ENCODE measurements around the gene IL1RN. TPM values are rescaled to one million over a fixed set of nuclear protein-coding genes. Genes with fewer than 3 reads are reported as not detected.

IL1RN gene
- total RNA-seq, 1 donor from 2014 or later, result not detected

DNA sequence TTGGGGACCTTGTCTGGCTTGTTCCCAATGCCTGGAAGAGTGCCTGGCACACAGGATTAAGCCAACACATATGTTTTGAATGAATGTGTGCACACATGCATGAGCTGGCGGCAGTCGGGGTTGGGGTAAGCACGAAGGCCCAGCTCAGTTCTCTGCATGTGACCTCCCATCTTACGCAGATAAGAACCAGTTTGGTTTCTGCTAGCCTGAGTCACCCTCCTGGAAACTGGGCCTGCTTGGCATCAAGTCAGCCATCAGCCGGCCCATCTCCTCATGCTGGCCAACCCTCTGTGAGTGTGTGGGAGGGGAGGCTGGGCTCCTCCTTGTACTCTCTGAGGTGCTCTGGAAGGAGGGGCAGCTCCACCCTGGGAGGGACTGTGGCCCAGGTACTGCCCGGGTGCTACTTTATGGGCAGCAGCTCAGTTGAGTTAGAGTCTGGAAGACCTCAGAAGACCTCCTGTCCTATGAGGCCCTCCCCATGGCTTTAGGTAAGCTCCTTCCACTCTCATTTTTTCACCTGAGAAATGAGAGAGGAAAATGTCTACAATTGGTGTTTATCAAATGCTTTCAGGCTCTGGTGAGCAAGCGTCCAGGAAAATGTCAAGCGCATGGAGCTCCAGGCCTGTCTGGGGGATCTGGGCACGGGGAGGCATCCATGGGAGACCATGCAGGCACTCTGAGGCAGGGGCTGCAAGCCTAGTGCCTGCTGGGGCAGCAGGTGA, 9.7 kb upstream of the IL1RN start:
- DNase-seq (ENCODE audit: low read depth), result peak; percentile 94
- Histone ChIP-seq H3K9ac (ENCODE audit: low read length) (no peak overlapping the region), H3K4me2 (ENCODE audit: low read length) (no peak overlapping the region), H3K9me3 (ENCODE audit: insufficient read depth, low read depth, low read length) (no peaks in the 10 kb centered on the region), H3K4me1 (ENCODE audit: insufficient read depth, low read length) (peaks cover 5% of the 10 kb centered on the region), H2AFZ (ENCODE audit: low read depth, low read length) (no peak overlapping the region), H3K27me3 (ENCODE audit: insufficient read depth, low read length) (peaks cover 15% of the 10 kb centered on the region), H3K27ac (ENCODE audit: low read depth, low read length) (no peak overlapping the region), H4K20me1 (ENCODE audit: insufficient read depth, low read length) (no peaks in the 10 kb centered on the region), H3K36me3 (ENCODE audit: insufficient read depth, low read length) (no peaks in the 10 kb centered on the region), H3K79me2 (ENCODE audit: insufficient read depth, low read length) (no peaks in the 10 kb centered on the region), H3K4me3 (ENCODE audit: insufficient read depth, low read depth, low read length) (no peak overlapping the region)
- Mint-ChIP-seq H3K36me3 (ENCODE audit: low read depth, unreplicated experiment) (no peaks in the 10 kb centered on the region), H3K9me3 (ENCODE audit: unreplicated experiment) (no peaks in the 10 kb centered on the region), H3K4me1 (ENCODE audit: low read depth, unreplicated experiment) (no peaks in the 10 kb centered on the region), H3K4me3 (ENCODE audit: unreplicated experiment) (no peak overlapping the region), H3K27ac (ENCODE audit: unreplicated experiment) (no peak overlapping the region), H3K27me3 (ENCODE audit: low read depth, unreplicated experiment) (peaks cover 26% of the 10 kb centered on the region)
- no peak for FAIRE-seq
- TF ChIP-seq, protein P1, sequence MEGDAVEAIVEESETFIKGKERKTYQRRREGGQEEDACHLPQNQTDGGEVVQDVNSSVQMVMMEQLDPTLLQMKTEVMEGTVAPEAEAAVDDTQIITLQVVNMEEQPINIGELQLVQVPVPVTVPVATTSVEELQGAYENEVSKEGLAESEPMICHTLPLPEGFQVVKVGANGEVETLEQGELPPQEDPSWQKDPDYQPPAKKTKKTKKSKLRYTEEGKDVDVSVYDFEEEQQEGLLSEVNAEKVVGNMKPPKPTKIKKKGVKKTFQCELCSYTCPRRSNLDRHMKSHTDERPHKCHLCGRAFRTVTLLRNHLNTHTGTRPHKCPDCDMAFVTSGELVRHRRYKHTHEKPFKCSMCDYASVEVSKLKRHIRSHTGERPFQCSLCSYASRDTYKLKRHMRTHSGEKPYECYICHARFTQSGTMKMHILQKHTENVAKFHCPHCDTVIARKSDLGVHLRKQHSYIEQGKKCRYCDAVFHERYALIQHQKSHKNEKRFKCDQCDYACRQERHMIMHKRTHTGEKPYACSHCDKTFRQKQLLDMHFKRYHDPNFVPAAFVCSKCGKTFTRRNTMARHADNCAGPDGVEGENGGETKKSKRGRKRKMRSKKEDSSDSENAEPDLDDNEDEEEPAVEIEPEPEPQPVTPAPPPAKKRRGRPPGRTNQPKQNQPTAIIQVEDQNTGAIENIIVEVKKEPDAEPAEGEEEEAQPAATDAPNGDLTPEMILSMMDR (IDR thresholded peaks at IDR 0.05; ENCODE audit: insufficient read depth, low read depth, low read length), result no peak
- no peak for TF ChIP-seq EZH2 (IDR thresholded peaks at IDR 0.05; ENCODE audit: insufficient read depth, low read length)

DNA sequence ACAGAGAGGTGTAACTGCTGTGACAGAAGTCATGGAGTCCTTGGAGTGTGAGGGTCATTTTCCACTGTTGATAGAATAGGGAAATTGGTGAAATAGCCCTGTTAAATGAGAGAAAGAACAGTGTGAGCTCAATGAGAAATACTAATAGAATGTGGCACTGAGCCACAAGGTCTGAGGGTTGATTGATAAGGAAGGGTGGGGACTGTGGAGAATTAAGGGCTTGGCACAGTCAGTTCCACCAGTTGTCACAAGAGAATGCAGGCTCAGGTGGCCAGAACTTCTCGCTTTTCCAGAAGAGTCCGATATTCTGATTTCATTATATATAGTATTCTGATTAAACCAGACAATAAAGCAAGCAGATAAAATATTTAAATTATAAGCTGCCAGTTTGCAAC, 9.1 kb upstream of the IL1RN start:
- Histone ChIP-seq H2AFZ (ENCODE audit: low read depth, low read length) (no peak overlapping the region), H3K9me3 (ENCODE audit: insufficient read depth, low read depth, low read length) (no peaks in the 10 kb centered on the region), H3K79me2 (ENCODE audit: insufficient read depth, low read length) (no peaks in the 10 kb centered on the region), H3K36me3 (ENCODE audit: insufficient read depth, low read length) (no peaks in the 10 kb centered on the region), H3K4me1 (ENCODE audit: insufficient read depth, low read length) (peaks cover 5% of the 10 kb centered on the region), H3K4me3 (ENCODE audit: insufficient read depth, low read depth, low read length) (no peak overlapping the region), H4K20me1 (ENCODE audit: insufficient read depth, low read length) (no peaks in the 10 kb centered on the region), H3K4me2 (ENCODE audit: low read length) (no peak overlapping the region), H3K27ac (ENCODE audit: low read depth, low read length) (no peak overlapping the region), H3K9ac (ENCODE audit: low read length) (no peak overlapping the region), H3K27me3 (ENCODE audit: insufficient read depth, low read length) (peaks cover 10% of the 10 kb centered on the region)
- H3K9me3 Mint-ChIP-seq (ENCODE audit: unreplicated experiment), result no peaks in the 10 kb centered on the region
- FAIRE-seq (no peak), DNase-seq (ENCODE audit: low read depth) (no peak)
- H3K36me3 Mint-ChIP-seq (ENCODE audit: low read depth, unreplicated experiment), result no peaks in the 10 kb centered on the region
- no peak overlapping the region for H3K27ac Mint-ChIP-seq (ENCODE audit: unreplicated experiment)
- peaks cover 26% of the 10 kb centered on the region for H3K27me3 Mint-ChIP-seq (ENCODE audit: low read depth, unreplicated experiment)
- TF ChIP-seq EZH2 (IDR thresholded peaks at IDR 0.05; ENCODE audit: insufficient read depth, low read length), result no peak
- H3K4me1 Mint-ChIP-seq (ENCODE audit: low read depth, unreplicated experiment), result no peaks in the 10 kb centered on the region
- no peak overlapping the region for H3K4me3 Mint-ChIP-seq (ENCODE audit: unreplicated experiment)

DNA sequence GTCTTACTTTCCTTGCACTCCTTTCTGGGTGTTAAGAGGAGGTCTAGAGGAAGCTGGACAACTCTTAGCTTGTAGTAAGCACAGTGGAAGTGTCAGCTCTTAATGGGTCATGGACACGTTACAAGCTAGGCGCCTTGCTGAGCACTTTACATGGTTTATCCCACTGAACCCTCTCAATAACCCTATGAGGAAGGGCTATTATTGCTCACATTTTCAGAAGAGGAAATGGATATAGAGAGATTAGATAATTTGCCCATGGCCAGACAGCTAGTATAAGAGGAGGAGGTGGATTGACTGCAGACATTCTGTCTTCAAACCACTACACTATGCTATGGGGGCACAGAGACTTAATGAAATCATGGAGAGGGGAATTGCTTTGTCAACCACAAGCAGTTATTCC, 8.3 kb upstream of the IL1RN start:
- no peaks in the 10 kb centered on the region for H3K36me3 Mint-ChIP-seq (ENCODE audit: low read depth, unreplicated experiment)
- peaks cover 26% of the 10 kb centered on the region for H3K27me3 Mint-ChIP-seq (ENCODE audit: low read depth, unreplicated experiment)
- no peak overlapping the region for H3K4me3 Mint-ChIP-seq (ENCODE audit: unreplicated experiment)
- no peak overlapping the region for H3K9ac ChIP-seq (ENCODE audit: low read length)
- H3K4me1 ChIP-seq (ENCODE audit: insufficient read depth, low read length), result peaks cover 9% of the 10 kb centered on the region
- H3K4me3 ChIP-seq (ENCODE audit: insufficient read depth, low read depth, low read length), result no peak overlapping the region
- no peak overlapping the region for H3K4me2 ChIP-seq (ENCODE audit: low read length)
- H3K36me3 ChIP-seq (ENCODE audit: insufficient read depth, low read length), result no peaks in the 10 kb centered on the region
- H3K9me3 Mint-ChIP-seq (ENCODE audit: unreplicated experiment), result no peaks in the 10 kb centered on the region
- no peak overlapping the region for H3K27ac Mint-ChIP-seq (ENCODE audit: unreplicated experiment)
- H2AFZ ChIP-seq (ENCODE audit: low read depth, low read length), result no peak overlapping the region
- peaks cover 2% of the 10 kb centered on the region for H3K4me1 Mint-ChIP-seq (ENCODE audit: low read depth, unreplicated experiment)
- H3K27ac ChIP-seq (ENCODE audit: low read depth, low read length), result no peak overlapping the region
- DNase-seq (ENCODE audit: low read depth) (no peak), FAIRE-seq (no peak)
- no peaks in the 10 kb centered on the region for H3K79me2 ChIP-seq (ENCODE audit: insufficient read depth, low read length)
- H4K20me1 ChIP-seq (ENCODE audit: insufficient read depth, low read length), result no peaks in the 10 kb centered on the region
- TF ChIP-seq, protein P1 (IDR thresholded peaks at IDR 0.05; ENCODE audit: insufficient read depth, low read depth, low read length), result no peak
- H3K27me3 ChIP-seq (ENCODE audit: insufficient read depth, low read length), result peaks cover 10% of the 10 kb centered on the region
- H3K9me3 ChIP-seq (ENCODE audit: insufficient read depth, low read depth, low read length), result no peaks in the 10 kb centered on the region
